WI38 (cell line): Measurements from ENCODE around the gene ARPC5L.

Source experiments
- H3K4me3 ChIP-seq: 2 replicates; pipeline ENCODE4 v1.5.1; 2011; ENCODE audit warnings: low read depth, mild to moderate bottlenecking, control low read depth, low read length
- TF ChIP-seq, protein P1 (sequence below): IDR thresholded peaks from 2 replicates; pipeline ENCODE4 v1.5.1; 2012; ENCODE audit warnings: low read depth, mild to moderate bottlenecking, control low read depth, low read length

Gene ARPC5L

DNA sequence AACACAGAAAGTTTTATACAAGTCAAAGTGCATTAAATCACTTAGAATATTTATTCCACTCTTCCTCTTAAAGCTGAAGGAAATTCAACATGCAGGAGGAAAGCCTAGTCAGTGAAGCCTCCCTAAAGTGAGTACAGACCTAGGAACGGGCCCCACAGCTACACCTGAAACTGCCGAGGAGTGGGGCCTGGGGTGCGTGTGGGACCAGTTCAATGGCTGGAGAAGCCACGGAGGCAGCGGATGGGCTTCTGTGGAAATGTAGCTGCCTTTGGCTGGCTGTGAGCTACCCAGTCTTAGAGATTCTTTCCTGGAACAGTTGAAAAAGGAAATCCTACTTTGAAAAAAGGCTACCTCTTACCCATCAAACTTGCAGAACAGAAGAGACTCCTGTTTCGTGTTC lies 16.6 kb downstream of the ARPC5L start:
- H3K4me3 ChIP-seq: no peak overlapping the region
- TF ChIP-seq, protein P1, sequence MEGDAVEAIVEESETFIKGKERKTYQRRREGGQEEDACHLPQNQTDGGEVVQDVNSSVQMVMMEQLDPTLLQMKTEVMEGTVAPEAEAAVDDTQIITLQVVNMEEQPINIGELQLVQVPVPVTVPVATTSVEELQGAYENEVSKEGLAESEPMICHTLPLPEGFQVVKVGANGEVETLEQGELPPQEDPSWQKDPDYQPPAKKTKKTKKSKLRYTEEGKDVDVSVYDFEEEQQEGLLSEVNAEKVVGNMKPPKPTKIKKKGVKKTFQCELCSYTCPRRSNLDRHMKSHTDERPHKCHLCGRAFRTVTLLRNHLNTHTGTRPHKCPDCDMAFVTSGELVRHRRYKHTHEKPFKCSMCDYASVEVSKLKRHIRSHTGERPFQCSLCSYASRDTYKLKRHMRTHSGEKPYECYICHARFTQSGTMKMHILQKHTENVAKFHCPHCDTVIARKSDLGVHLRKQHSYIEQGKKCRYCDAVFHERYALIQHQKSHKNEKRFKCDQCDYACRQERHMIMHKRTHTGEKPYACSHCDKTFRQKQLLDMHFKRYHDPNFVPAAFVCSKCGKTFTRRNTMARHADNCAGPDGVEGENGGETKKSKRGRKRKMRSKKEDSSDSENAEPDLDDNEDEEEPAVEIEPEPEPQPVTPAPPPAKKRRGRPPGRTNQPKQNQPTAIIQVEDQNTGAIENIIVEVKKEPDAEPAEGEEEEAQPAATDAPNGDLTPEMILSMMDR: no peak

DNA sequence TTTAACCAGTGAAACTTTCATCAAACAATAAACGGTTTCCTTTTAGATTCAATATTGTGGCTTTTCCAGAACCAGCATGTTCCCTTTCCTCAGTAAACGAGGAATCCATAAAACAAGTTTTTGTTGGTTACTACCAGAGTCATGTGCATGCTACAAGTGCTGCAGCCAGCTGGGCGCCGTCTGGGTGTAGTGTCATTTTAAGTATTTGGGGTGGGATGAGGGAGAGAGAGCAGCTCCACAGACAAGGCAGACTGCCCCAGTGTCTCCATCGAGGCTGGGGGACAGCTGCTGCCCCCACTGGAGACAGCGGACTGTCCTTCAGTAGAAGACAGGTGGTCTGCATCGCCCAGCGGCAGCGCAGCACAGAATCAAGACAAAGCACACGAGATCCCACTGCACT lies 17.3 kb downstream of the ARPC5L start:
- TF ChIP-seq, protein P1: no peak
- no peak overlapping the region for H3K4me3 ChIP-seq

DNA sequence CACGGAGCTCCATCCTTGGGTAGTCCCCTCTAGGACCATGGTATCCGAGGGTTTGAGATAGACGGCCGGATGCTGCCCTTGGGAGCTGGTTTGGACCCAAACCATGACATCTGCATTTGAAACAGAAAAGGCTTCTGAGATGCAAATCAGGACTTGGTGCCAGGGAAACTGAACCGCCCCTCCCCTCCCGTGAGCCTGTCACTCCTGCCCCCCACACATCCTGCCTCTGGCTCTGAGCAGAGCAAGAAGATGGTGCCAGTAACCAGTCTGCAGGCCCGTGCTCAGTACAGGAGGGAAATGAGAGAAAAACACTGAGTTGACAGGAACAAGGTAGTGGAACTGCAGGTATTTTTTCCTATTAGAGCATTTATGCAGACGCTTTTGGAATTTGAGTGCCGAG lies 18.6 kb downstream of the ARPC5L start:
- H3K4me3 ChIP-seq: no peak overlapping the region
- TF ChIP-seq, protein P1: no peak

DNA sequence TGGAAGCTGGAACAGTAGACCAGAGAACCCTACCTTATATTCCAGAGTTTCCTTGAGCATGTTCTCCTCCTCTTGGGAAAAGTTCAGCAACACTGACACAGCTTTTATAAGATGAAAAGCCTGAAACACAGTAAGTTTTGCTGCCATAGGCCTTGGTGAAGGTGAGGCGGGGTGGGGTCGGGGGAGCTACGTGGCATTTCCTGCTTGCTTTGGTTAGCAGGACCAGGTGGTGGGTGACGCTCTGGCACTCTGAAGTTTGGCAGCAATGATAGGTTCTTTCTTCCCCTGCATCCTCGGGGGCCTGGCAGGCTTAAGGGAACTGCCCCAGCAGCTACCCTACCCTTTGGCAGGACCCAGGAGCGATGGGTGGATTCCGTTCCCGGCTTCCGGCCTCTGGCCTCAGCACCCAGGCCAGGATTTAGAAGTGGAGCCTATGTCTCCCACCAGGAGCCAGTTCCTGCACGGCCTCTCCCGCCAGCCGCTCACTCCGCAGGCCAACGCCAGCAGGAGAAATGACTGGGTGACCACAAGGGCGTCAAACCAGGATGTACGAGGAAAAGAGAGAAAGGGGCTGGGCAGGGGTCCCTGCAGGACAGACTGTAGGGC lies 19.3 kb downstream of the ARPC5L start:
- TF ChIP-seq, protein P1: no peak
- H3K4me3 ChIP-seq: no peak overlapping the region

DNA sequence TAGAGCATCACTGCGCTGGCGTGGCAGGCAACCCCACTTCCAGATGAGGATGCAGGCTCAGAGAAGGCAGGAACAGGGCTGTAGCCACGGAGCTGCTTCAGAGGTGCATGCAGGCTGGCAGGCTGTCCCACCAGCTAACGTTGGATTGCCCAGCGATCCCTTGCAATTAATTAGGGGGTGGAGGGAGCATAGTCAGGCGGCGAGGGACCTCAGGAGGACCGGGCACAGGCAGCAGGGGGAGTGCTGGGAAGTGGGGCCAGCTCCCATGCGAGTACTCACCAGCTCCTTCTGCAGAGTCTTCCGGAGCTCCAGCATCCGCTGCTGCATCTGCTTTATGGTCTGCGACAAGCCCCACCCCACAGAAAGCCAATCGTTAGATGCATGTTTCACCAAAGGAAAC lies 20.3 kb downstream of the ARPC5L start:
- H3K4me3 ChIP-seq: no peak overlapping the region
- TF ChIP-seq, protein P1: no peak

DNA sequence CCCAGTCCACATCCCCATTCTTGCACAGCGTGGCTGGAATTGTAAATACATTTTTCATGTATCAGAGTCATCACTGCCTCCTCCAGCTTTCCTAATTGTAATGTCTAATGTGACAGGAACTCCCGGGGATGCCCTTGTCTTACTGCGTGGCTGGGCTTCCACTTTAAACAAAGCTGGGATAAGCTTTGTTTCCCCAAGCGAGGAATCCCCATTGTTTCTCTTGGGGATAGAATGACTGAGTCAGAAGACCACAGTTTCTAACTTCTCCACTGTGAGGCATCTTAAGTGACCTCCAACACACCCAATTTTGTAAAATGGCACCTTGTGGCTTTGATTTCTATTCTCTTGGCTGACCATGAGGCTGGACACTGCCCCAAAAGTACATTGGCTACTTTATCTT lies 22.4 kb downstream of the ARPC5L start:
- TF ChIP-seq, protein P1: no peak
- H3K4me3 ChIP-seq: no peak overlapping the region

DNA sequence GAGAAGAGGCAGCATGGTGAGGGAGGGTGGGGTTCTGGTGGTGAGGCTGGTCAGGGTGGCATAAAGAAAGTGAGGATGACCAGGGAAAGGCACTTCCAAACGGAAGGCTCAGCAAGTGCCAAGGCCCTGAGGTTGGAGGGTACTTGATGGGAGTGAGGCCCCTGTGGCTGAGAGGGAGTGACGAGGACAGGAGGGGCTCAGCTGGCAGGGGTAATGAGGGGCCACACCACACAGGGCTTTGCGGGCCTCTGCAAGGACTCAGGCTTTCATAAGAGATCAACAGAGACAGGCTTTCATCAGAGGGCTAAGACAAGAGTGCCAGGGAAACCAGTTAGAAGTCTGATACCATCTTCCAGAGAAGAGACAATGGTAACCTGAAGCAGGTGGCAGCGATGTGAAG lies 23.6 kb downstream of the ARPC5L start:
- H3K4me3 ChIP-seq: no peak overlapping the region

More for the DNA sequence above, 23.6 kb downstream of the ARPC5L start:
- TF ChIP-seq, protein P1: no peak
